Thymus (tissue), 11 donors: ENCODE measurements around the gene DIP2C. TPM values are rescaled to one million over a fixed set of nuclear protein-coding genes. Genes with fewer than 3 reads are reported as not detected.
A peak's percentile ranks its signal among the peaks of the same experiment; 100 is the strongest.

Experiments
- DNase-seq, 9 donors: peaks; one replicate each; pipeline ENCODE4 v3.0.0-alpha.2; 2013; ENCODE audit warnings: low spot score in 9 of 9, low read depth in 6 of 9, missing footprints in 1 of 9
- H3K27ac ChIP-seq, 2 donors: one replicate each; pipeline ENCODE4 v1.5.1; 2013; ENCODE audit warnings: control low read depth in 1 of 2, low read depth in 1 of 2, low read length in 1 of 2, mild to moderate bottlenecking in 1 of 2, moderate library complexity in 1 of 2
- H3K27me3 ChIP-seq, 2 donors: one replicate each; pipeline ENCODE4 v1.5.1; 2013; ENCODE audit warnings: low read length in 1 of 2; ENCODE audit not compliant: control insufficient read depth in 2 of 2, insufficient read depth in 1 of 2
- H3K36me3 ChIP-seq, 2 donors: one replicate each; pipeline ENCODE4 v1.5.1; 2013; ENCODE audit warnings: low read length in 1 of 2, mild to moderate bottlenecking in 1 of 2, moderate library complexity in 1 of 2; ENCODE audit not compliant: control insufficient read depth in 2 of 2, insufficient read depth in 2 of 2
- H3K4me1 ChIP-seq, 2 donors: one replicate each; pipeline ENCODE4 v1.5.1; 2013; ENCODE audit warnings: low read length in 2 of 2; ENCODE audit not compliant: control insufficient read depth in 2 of 2, insufficient read depth in 2 of 2
- H3K4me3 ChIP-seq, 2 donors: one replicate each; pipeline ENCODE4 v1.5.1; 2013; ENCODE audit warnings: low read length in 2 of 2, control low read depth in 1 of 2, mild to moderate bottlenecking in 1 of 2
- H3K9me3 ChIP-seq, 2 donors: one replicate each; pipeline ENCODE4 v1.5.1; 2013; ENCODE audit warnings: low read length in 1 of 2, mild to moderate bottlenecking in 1 of 2; ENCODE audit not compliant: control insufficient read depth in 2 of 2, insufficient read depth in 1 of 2
- WGBS: extraction: QIAGEN DNeasy Blood & Tissue Kit; methylation state at CpG from one replicate; pipeline ENCODE4 v1.1.7; 2013; 5-methylcytosine and 5-hydroxymethylcytosine counted together
- polyA plus RNA-seq: library from polyadenylated mRNA; stranded (reverse); fragments of 200-250 nt; gene quantifications from one replicate; pipeline ENCODE4 v1.2.3, GENCODE V29; 2013
- total RNA-seq: library from RNA; stranded (reverse); fragments of 120-200 nt; gene quantifications from one replicate; pipeline ENCODE4 v1.2.4, GENCODE V29; 2013
- donor health status: healthy.

DIP2C gene
- total and polyA plus RNA-seq, 2 donors, result 2.2 to 3.4 TPM

GRCh38 chr10:484925-485661, 204.4 kb downstream of the DIP2C start:
- Histone ChIP-seq H3K4me1 (peaks cover 0 to 13% of the 10 kb centered on the region in 2 donors), H3K9me3 (no peaks in the 10 kb centered on the region), H3K27ac (peak overlapping the region; percentile 51 to 84), H3K4me3 (peak overlapping the region; percentile 37 to 57), H3K27me3 (peaks cover 0 to 5% of the 10 kb centered on the region in 2 donors), H3K36me3 (no peaks in the 10 kb centered on the region)
- 53% methylated on average over 31 of the region's 31 CpGs for WGBS
- DNase-seq, result peak in 1 of 9 donors; percentile 51

- no peaks in the 10 kb centered on the region for H3K36me3 ChIP-seq
- H3K27me3 ChIP-seq, result peaks cover 0 to 5% of the 10 kb centered on the region in 2 donors
- peak overlapping the region; percentile 51 to 84 for H3K27ac ChIP-seq
- H3K9me3 ChIP-seq, result no peaks in the 10 kb centered on the region
- WGBS, result 47% methylated on average over 24 of the region's 24 CpGs
- peaks cover 0 to 13% of the 10 kb centered on the region in 2 donors for H3K4me1 ChIP-seq
- DNase-seq, result peak in 1 of 9 donors; percentile 32
- H3K4me3 ChIP-seq, result peak overlapping the region; percentile 37 to 57
Measured at GRCh38 chr10:484441-484924, 205.0 kb downstream of the DIP2C start.

DNA sequence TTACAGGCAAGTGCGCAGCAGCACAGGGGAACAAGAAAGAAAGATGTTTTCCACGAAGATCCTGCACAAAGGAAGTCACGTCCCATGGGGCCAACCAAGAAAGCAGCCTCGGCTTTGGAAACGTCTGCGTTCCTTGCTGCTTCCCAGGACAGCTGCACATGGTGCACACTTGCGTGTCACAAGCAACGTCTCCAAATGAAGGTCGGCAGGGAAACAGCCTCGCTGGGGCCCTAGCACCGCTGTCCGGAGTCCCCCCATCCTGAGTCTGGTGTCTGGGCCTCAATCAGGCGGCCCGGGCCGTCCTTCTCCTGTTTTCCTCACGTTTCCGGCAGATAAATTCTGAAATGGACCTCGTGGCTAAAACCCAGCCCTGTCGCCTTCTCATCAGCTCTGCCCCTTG, 206.2 kb downstream of the DIP2C start:
- Histone ChIP-seq H3K9me3 (peaks cover 0 to 3% of the 10 kb centered on the region in 2 donors), H3K4me1 (peaks cover 0 to 13% of the 10 kb centered on the region in 2 donors), H3K36me3 (no peaks in the 10 kb centered on the region), H3K27ac (no peak overlapping the region), H3K4me3 (no peak overlapping the region), H3K27me3 (peaks cover 0 to 5% of the 10 kb centered on the region in 2 donors)
- DNase-seq, result no peak
- WGBS, result 94% methylated on average over 19 of the region's 19 CpGs

DNA sequence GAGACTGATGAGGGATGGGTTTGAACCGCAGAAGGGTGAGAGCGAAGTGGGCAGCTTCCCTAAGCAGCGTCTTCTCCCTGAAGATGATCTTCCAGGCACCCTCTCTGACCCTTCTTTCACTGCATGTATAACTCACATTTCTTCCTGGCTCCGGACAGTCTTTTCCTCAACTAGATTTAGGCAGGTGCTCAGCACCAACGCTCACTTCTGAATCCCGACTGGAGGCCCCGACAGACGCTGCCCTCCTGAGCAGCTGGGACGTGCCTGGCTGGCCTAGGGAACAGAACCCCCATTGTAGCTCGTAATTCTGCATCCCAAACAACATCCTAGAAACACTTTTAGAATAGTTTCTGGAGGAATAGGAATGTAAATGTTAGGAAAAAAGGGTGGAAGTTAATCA, 206.6 kb downstream of the DIP2C start:
- 97% methylated on average over 10 of the region's 10 CpGs for WGBS
- DNase-seq, result no peak
- no peak overlapping the region for H3K27ac ChIP-seq
- peaks cover 0 to 5% of the 10 kb centered on the region in 2 donors for H3K27me3 ChIP-seq
- peaks cover 0 to 13% of the 10 kb centered on the region in 2 donors for H3K4me1 ChIP-seq
- H3K36me3 ChIP-seq, result no peaks in the 10 kb centered on the region
- peaks cover 0 to 3% of the 10 kb centered on the region in 2 donors for H3K9me3 ChIP-seq
- H3K4me3 ChIP-seq, result no peak overlapping the region

- no peak for DNase-seq
- no peak overlapping the region for H3K4me3 ChIP-seq
- peaks cover 0 to 3% of the 10 kb centered on the region in 2 donors for H3K9me3 ChIP-seq
- H3K27me3 ChIP-seq, result peaks cover 0 to 5% of the 10 kb centered on the region in 2 donors
- H3K27ac ChIP-seq, result no peak overlapping the region
- no peaks in the 10 kb centered on the region for H3K36me3 ChIP-seq
- H3K4me1 ChIP-seq, result peaks cover 0 to 12% of the 10 kb centered on the region in 2 donors
- 94% methylated on average over 16 of the region's 16 CpGs for WGBS
Measured at GRCh38 chr10:482051-482501, 207.4 kb downstream of the DIP2C start.

DNA sequence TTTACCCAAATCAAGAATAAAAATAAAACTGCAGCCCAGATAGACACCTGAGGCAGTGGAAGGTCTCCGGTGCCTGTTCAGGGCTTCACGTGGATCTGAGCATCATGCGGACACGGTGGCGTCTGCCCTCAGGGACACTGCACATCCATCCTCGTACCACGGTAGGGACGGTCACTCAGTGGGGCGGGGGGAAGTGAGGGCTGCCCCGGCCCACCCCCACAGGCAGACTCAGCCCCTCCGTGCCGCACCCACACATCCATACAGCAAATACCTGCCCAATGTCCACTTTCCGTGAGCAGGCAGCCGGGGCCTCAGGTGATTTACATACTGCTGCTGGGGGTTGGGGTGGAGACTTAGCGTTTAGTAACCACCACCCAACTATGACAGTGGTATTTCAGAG, 207.8 kb downstream of the DIP2C start:
- 97% methylated on average over 15 of the region's 15 CpGs for WGBS
- Histone ChIP-seq H3K27me3 (peaks cover 0 to 5% of the 10 kb centered on the region in 2 donors), H3K27ac (no peak overlapping the region), H3K36me3 (no peaks in the 10 kb centered on the region), H3K4me3 (no peak overlapping the region), H3K4me1 (peaks cover 0 to 7% of the 10 kb centered on the region in 2 donors), H3K9me3 (peaks cover 0 to 3% of the 10 kb centered on the region in 2 donors)
- no peak for DNase-seq

DNA sequence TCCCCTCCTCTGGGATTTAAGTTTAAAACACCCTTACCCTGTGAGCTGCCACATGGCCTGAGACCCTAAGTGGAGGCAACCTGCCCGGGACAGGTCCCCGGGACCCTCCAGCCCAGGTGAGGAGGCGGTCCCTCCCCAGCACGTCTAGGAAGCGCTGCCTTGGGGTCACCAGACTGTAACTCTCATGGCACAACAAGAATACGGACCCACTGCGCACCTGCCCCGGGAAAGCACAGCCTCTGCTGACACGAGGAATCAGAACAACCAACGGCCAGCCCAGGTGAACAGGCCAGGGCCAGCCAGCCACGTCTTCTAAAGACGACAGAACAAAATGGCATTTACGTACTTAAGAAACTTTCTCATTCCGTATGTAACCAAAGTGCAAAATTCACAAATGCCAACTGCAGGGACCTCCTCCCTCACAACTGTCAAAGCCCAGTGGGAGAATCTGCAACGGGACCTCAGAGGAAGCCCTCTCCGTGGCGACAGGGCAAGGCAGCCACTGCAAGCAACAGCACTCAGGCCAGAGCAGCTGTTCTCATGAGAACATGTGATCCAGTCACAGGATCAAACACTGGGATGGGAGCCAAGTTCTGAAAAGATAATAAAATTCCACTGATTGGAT, 208.4 kb downstream of the DIP2C start:
- peaks cover 0 to 7% of the 10 kb centered on the region in 2 donors for H3K9me3 ChIP-seq
- peaks cover 0 to 5% of the 10 kb centered on the region in 2 donors for H3K27me3 ChIP-seq
- WGBS, result 86% methylated on average over 17 of the region's 17 CpGs
- no peak overlapping the region for H3K4me3 ChIP-seq
- no peaks in the 10 kb centered on the region for H3K36me3 ChIP-seq
- H3K27ac ChIP-seq, result no peak overlapping the region
- peaks cover 0 to 7% of the 10 kb centered on the region in 2 donors for H3K4me1 ChIP-seq
- no peak for DNase-seq

DNA sequence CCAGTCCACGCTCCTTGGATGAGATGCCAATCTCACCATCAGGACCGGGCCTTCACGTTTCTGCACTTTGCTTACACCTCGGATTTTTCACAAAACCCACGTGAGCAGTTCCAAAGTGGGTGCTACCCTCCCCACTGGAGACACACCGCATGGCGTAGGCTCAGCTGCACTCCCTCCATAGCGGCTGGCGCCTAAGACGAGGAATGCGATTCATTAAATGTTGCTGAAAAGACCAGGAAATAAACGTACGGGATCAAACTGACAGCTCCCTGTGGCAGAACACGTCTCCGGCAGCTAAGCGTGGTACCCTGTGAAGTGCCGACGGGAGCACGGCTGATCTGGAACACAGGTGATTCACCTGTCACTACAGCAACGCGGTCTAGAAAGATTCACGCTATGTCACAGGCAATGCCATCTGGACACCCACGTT, 209.0 kb downstream of the DIP2C start:
- H3K27me3 ChIP-seq, result peaks cover 0 to 8% of the 10 kb centered on the region in 2 donors
- DNase-seq, result no peak
- no peak overlapping the region for H3K4me3 ChIP-seq
- no peak overlapping the region for H3K27ac ChIP-seq
- H3K36me3 ChIP-seq, result no peaks in the 10 kb centered on the region
- peaks cover 0 to 7% of the 10 kb centered on the region in 2 donors for H3K4me1 ChIP-seq
- H3K9me3 ChIP-seq, result peaks cover 0 to 10% of the 10 kb centered on the region in 2 donors
- WGBS, result 97% methylated on average over 23 of the region's 23 CpGs
